IPS-11a (cell line): ENCODE measurements around the gene MUC4.
"Not testable (repeated sequence)": the region's sequence is repeated elsewhere in the genome, so short reads cannot be mapped to it uniquely, and the experiment has no call there.

Experiments
- H3K4me3 ChIP-seq: one replicate; pipeline ENCODE4 v1.5.1; 2013; ENCODE audit warnings: low read depth, low read length, control low read depth

Gene MUC4

GRCh38 chr3:195813916-195814640, 2.3 kb upstream of the MUC4 start:
- H3K4me3 ChIP-seq: no peak overlapping the region

DNA sequence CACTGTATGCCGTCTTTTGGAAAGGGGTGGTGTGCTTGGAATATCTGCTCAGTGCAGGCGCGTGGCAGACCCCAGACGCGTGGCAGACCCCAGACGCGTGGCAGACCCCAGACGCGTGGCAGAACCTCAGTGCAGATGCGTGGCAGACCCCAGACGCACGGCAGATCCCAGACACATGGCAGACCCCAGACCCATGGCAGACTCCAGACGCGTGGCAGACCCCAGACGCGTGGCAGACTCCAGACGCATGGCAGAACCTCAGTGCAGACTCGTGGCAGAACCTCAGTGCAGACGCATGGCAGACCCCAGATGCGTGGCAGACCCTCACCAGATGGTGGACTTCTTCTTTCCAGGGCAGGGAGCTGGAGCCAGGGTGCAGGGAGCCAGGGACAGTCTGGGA, 637 bp upstream of the MUC4 start:
- H3K4me3 ChIP-seq: no peak overlapping the region

DNA sequence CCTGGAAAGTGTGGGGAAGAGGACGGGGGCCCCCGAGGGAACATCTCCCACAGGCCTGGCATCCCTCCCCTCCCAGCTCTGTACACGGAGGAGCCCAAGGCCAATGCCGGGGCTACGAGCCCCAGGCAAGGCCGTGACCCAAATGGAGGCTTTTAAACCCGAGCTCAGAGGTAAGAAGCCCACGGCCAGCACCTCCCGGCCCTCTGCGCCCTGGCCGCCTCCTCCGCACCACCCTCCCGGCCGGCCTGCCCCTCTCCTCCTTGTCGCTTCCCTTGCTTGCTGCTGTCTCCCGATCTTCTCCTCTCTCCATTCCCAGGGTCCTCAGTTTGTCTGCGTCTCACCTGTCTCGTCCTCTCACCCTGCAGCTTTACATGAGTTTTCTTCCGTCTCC, 1.3 kb downstream of the MUC4 start:
- H3K4me3 ChIP-seq: no peak overlapping the region

DNA sequence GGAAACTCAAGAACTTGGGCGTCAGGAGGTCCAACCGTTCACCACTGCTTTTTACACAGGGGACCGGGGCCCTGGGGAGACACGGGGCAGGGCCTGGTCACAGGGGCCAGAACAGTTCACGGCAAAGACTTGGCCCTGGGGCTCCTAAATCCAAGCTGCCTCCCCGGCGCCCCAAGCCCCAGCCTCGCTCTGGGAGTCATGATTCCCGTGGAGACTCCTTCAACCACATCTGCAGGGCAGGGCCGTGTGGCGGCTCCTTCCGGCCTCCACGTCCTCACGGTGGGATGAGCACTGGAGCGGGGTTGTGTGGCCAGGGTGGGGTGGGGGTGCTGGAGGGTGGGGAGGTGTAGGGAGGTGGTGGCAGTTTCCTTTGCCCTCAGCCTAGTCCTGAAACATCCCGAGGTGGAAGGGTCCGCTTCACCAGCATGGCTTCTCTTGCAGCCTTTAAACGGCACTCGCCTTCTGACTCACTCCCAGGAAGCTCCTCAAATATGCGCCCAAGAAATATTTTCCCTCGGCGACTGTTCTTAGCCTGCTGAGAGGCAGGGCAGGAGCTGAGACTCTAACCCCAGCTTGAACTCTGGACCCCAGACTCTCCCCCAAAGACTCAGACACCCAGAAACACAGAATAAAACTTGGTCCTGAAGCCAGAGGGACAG, 1.8 kb downstream of the MUC4 start:
- no peak overlapping the region for H3K4me3 ChIP-seq

- no peak overlapping the region for H3K4me3 ChIP-seq
Measured at GRCh38 chr3:195809291-195809785, 2.4 kb downstream of the MUC4 start.

DNA sequence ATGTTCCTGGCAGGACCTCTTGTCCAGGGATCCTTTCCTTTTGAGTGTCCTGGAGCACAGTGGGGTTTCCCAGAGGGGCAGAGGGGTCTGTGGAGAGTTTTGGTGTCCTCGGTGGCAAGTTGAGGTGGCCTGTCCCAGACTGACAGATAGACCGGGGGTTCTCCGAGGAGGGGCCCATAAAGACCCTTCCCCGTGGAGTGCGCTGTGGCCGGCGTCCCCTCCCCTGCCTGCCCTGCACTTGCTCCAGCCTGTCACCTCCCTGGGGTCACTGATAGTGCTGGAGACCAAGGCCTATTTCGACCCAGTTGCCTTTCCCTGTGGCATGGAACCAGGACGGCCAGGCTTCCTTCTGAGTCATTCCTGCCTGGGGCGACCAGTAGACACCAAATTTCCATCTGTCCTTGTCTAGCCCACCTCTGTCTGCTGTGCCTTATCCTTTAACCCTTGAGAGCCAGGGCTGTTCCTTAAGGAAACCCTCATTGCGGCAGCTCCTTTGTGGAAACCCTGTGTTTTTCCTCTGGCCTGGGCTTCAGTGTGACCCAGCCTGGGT, 2.9 kb downstream of the MUC4 start:
- H3K4me3 ChIP-seq: no peak overlapping the region

GRCh38 chr3:195807681-195808121, 4.0 kb downstream of the MUC4 start:
- no peak overlapping the region for H3K4me3 ChIP-seq

DNA sequence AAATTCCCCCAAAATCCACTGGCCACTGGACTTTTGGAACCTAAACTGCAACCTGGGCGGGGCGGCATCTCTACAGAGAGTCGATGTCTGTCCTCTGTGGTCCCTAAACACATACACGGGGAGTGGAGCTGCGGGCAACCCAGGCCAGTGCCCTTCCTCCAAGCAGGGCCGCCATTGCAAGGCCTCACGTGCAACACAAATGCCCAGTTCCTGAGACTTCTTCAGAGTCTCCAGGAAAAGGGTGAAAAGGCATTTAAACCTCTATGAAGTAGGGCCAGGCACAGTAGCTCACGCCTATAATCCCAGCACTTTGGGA, 4.9 kb downstream of the MUC4 start:
- H3K4me3 ChIP-seq: no peak overlapping the region

DNA sequence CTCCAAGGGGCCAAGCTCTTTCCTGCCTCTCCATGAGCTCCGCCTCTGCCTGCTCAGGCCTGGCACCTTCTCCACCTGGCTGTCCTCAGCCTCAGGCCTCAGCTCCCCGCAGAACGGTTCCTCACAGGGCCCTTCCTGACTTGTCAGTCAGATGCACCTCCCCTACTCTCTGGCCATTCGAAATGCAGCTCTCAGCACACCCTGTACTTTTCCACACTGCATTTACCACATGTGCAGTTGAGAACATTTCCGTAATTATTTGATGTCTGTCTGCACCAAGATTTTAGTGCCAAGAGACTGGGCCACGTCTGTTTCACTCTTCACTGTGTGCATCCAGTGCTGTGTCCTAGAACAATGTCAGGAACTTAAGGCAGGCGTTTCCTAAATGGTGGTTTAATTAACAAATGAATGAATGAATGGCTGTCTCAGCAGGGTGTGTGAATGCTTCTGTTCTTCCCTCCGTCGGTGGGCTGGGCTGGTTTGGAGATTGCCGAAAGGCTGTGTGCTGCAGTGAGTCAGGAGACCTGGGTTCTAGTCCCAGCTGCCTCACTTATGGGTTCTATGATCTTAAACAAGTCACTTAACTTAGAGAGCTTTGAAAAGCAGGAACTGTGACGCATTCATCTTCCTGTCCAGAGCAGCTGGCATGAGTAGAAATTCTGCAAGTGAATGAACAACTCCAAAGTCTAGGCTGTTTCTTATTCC, 5.4 kb downstream of the MUC4 start:
- no peak overlapping the region for H3K4me3 ChIP-seq

GRCh38 chr3:195805588-195805987, 6.1 kb downstream of the MUC4 start:
- not testable (repeated sequence) for H3K4me3 ChIP-seq

DNA sequence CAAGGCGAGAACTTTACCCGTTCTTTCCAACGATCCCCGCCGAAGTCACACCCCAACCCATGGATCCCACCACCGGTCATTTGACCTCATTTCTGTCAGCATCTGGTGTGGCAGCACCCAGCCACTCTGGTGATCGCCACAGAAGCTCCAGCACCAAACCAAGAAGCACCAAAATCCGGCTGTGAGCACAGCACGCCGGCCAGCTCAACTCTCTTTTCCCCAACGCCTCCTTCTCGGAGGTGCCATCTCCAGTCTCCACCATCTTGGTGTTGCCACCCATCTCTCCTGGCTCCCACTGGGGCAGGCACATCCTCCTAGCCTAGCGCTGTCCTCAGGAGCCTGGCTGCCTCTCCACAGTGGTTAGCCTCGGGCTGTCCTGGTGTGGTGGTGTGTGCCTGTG, 6.5 kb downstream of the MUC4 start:
- H3K4me3 ChIP-seq: no peak overlapping the region

- no peak overlapping the region for H3K4me3 ChIP-seq
Measured at GRCh38 chr3:195803289-195803908, 8.3 kb downstream of the MUC4 start.

DNA sequence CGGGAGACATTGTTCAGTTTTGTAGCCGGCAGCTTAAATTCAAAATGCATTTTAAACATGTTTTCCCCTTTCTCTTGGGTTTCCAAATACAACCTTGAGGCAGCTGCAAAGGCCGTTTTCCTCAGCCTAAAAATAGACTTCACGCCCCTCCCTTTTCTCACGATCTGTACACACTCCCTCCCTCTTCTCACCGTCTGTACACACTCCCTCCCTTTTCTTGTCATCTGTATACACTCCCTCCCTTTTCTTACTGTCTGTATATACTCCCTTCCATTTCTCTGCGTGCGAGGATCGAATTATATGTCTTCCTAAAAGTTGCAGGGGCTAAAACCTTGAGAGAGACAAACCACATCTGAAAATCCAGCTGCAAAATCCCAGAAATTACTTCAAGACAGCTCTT, 8.9 kb downstream of the MUC4 start:
- H3K4me3 ChIP-seq: no peak overlapping the region

DNA sequence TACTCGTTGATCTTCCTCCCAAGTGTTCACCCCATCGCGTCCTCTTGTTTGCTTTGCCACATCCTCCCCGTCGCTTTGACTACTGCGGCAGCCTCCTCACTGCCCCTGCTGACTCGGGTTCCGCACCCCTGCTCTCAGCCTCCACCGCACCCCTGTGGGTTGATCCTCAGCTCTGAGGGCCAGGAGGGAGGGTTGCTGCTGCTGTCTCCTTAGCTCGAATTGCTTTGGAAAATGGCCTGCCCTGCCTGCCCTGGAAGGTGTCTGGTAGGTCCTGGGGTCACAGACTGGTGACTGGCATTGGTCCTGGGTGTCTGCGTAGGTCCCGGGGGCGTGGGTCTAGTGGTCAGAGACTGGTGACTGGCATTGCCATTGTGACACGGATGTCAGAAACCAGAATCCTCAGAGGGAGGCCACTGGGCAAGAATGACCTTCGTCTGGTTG, 9.4 kb downstream of the MUC4 start:
- no peak overlapping the region for H3K4me3 ChIP-seq

DNA sequence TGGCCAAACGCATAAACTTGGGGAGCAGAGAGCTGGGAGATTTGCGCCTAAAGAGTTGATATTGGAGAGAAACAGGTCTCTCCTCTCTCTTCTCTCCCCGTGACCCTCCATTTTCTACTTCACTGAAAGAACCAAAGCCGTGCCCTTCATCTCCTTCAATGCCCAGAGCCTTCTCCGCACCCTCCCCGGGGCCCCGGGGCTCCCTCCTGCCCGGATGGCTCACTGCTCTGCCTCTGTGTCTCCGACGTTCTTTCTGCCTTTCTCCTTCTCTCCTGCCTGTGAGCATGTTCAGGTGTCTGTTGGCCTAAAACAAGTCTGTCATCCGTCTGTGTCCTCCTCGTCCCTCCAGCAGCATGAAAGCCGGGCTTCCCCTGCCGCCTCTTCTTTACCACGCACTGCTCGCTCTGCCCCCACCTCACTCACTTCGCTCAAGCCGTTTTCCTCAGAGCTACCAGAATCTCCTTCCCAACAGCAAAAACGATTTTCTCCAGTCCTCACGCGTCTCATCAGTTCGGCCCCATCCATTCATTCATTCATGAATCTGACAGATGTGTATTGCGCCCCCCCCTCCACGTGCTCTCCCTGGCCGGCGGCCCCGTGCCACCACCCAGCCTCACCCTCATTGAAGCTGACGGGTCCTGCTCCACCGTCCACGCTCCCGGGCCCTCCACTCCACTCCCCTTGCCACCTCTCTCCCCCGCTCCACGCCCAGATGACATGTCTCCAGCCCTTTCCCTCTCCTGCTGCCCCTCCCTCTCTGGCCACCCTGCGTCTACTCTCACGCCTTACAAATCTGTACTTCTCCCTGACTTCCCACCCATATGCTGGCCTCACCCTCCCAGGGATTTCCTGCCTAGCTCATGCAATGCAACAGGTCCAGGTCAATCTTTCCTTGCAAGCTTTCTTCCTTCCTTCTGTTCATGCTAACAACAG, 10.2 kb downstream of the MUC4 start:
- no peak overlapping the region for H3K4me3 ChIP-seq

DNA sequence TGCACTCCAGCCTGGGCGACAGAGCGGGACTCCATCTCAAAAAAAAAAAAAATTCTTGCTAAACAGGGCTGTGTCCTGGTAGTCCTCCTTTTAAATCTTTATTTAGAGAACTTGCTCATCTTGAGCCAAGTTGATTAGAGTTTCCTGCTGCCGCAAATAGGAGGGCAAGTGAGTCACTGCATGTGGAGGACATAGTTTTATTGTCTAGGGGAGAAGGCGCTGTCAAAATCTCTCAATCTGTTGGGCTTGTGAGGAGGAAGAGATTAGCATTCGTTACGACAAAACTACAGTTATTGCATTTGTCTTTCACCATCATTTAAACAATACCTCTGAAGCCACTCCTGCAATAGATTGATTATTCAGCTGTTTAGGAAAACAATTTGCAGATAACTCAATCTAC, 11.5 kb downstream of the MUC4 start:
- no peak overlapping the region for H3K4me3 ChIP-seq

- H3K4me3 ChIP-seq: no peak overlapping the region
Measured at GRCh38 chr3:195796795-195797194, 14.9 kb downstream of the MUC4 start.

GRCh38 chr3:195794708-195795107, 17.0 kb downstream of the MUC4 start:
- H3K4me3 ChIP-seq: no peak overlapping the region

- H3K4me3 ChIP-seq: not testable (repeated sequence)
Measured at GRCh38 chr3:195792621-195793020, 19.1 kb downstream of the MUC4 start.

- H3K4me3 ChIP-seq: no peak overlapping the region
Measured at GRCh38 chr3:195790901-195791300, 20.8 kb downstream of the MUC4 start.
